H9 (cell line): ENCODE measurements around the gene DPP6. TPM values are rescaled to one million over a fixed set of nuclear protein-coding genes. Genes with fewer than 3 reads are reported as not detected.
A peak's percentile ranks its signal among the peaks of the same experiment; 100 is the strongest.
"Not testable (repeated sequence)": the region's sequence is repeated elsewhere in the genome, so short reads cannot be mapped to it uniquely, and the experiment has no call there.

Experiments
- DNase-seq: peaks from one replicate; pipeline ENCODE4 v3.0.0-alpha.2; 2017
- H2AFZ ChIP-seq: one replicate; pipeline ENCODE4 v1.6.1; 2013; ENCODE audit warnings: mild to moderate bottlenecking, low read length, control low read depth, moderate library complexity
- H2AK5ac ChIP-seq: 2 replicates; pipeline ENCODE4 v1.6.1; 2013; ENCODE audit warnings: low read length, control low read depth, mixed read lengths; ENCODE audit not compliant: insufficient read length
- H2BK120ac ChIP-seq: one replicate; pipeline ENCODE4 v1.6.1; 2013; ENCODE audit warnings: low read depth, mild to moderate bottlenecking, low read length, control low read depth, inconsistent platforms; ENCODE audit not compliant: poor library complexity, severe bottlenecking
- H2BK12ac ChIP-seq: 2 replicates; pipeline ENCODE4 v1.6.1; 2013; ENCODE audit warnings: low read length, control low read depth, mixed read lengths, low read depth; ENCODE audit not compliant: insufficient read length
- H2BK15ac ChIP-seq: 2 replicates; pipeline ENCODE4 v1.6.1; 2013; ENCODE audit warnings: low read depth, low read length, control low read depth
- H2BK20ac ChIP-seq: one replicate; pipeline ENCODE4 v1.6.1; 2013; ENCODE audit warnings: low read depth, mild to moderate bottlenecking, low read length, control low read depth, inconsistent platforms; ENCODE audit not compliant: poor library complexity, severe bottlenecking
- H2BK5ac ChIP-seq: 2 replicates; pipeline ENCODE4 v1.6.1; 2013; ENCODE audit warnings: low read length, control low read depth, mixed read lengths; ENCODE audit not compliant: insufficient read length
- H3K14ac ChIP-seq: 2 replicates; pipeline ENCODE4 v1.6.1; 2013; ENCODE audit warnings: low read length, control low read depth; ENCODE audit not compliant: insufficient read depth
- H3K18ac ChIP-seq: 2 replicates; pipeline ENCODE4 v1.6.1; 2013; ENCODE audit warnings: low read depth, mild to moderate bottlenecking, mixed read lengths, low read length, control low read depth; ENCODE audit not compliant: insufficient read length
- H3K23ac ChIP-seq: 2 replicates; pipeline ENCODE4 v1.6.1; 2013; ENCODE audit warnings: low read length, control low read depth, mixed read lengths, low read depth; ENCODE audit not compliant: insufficient read length
- H3K23me2 ChIP-seq: 2 replicates; pipeline ENCODE4 v1.6.1; 2013; ENCODE audit warnings: low read depth, mild to moderate bottlenecking, mixed read lengths, low read length, control low read depth; ENCODE audit not compliant: insufficient read length, poor library complexity, severe bottlenecking
- H3K27ac ChIP-seq: 2 replicates; pipeline ENCODE4 v1.5.1; 2013; ENCODE audit warnings: low read length, control low read depth, mixed read lengths, low read depth; ENCODE audit not compliant: insufficient read length
- H3K27me3 ChIP-seq: 2 replicates; pipeline ENCODE4 v1.6.1; 2013; ENCODE audit warnings: low read length, control low read depth, inconsistent platforms; ENCODE audit not compliant: insufficient read depth
- H3K4ac ChIP-seq: 2 replicates; pipeline ENCODE4 v1.6.1; 2013; ENCODE audit warnings: low read depth, mild to moderate bottlenecking, control low read depth, inconsistent platforms, low read length, moderate library complexity
- H3K4me1 ChIP-seq: 2 replicates; pipeline ENCODE4 v1.6.1; 2013; ENCODE audit warnings: low read length, control low read depth, inconsistent platforms; ENCODE audit not compliant: insufficient read depth
- H3K4me2 ChIP-seq: 2 replicates; pipeline ENCODE4 v1.6.1; 2013; ENCODE audit warnings: low read length, control low read depth, mixed read lengths; ENCODE audit not compliant: insufficient read length, insufficient read depth
- H3K56ac ChIP-seq: 2 replicates; pipeline ENCODE4 v1.6.1; 2013; ENCODE audit warnings: low read depth, mild to moderate bottlenecking, mixed read lengths, low read length, control low read depth; ENCODE audit not compliant: insufficient read length
- H3K79me1 ChIP-seq: 2 replicates; pipeline ENCODE4 v1.6.1; 2013; ENCODE audit warnings: low read depth, mild to moderate bottlenecking, moderate library complexity, low read length, control low read depth, inconsistent platforms; ENCODE audit not compliant: insufficient read depth, poor library complexity, severe bottlenecking
- H3K79me2 ChIP-seq: 2 replicates; pipeline ENCODE4 v1.6.1; 2013; ENCODE audit warnings: low read length, control low read depth, inconsistent platforms; ENCODE audit not compliant: insufficient read depth
- H3K9ac ChIP-seq: 2 replicates; pipeline ENCODE4 v1.6.1; 2013; ENCODE audit warnings: low read length, control low read depth, mixed read lengths; ENCODE audit not compliant: insufficient read length; ENCODE audit errors: extremely low read depth
- H3K9me3 ChIP-seq: one replicate; pipeline ENCODE4 v1.6.1; 2013; ENCODE audit warnings: low read depth, low read length, inconsistent platforms; ENCODE audit not compliant: control insufficient read depth
- H3T11ph ChIP-seq: one replicate; pipeline ENCODE4 v1.6.1; 2013; ENCODE audit warnings: mild to moderate bottlenecking, low read length, control low read depth, inconsistent platforms
- H4K20me1 ChIP-seq: one replicate; pipeline ENCODE4 v1.6.1; 2013; ENCODE audit not compliant: control insufficient read depth, insufficient read length, insufficient read depth
- H4K5ac ChIP-seq: 2 replicates; pipeline ENCODE4 v1.6.1; 2013; ENCODE audit warnings: low read depth, mild to moderate bottlenecking, mixed read lengths, low read length, control low read depth; ENCODE audit not compliant: insufficient read length
- H4K8ac ChIP-seq: replicated peaks from 2 replicates; pipeline ENCODE4 v1.6.1; 2013; ENCODE audit warnings: low read length, control low read depth, mixed read lengths, low read depth; ENCODE audit not compliant: insufficient read length
- H4K91ac ChIP-seq: 2 replicates; pipeline ENCODE4 v1.6.1; 2013; ENCODE audit warnings: low read depth, mild to moderate bottlenecking, moderate library complexity, mixed read lengths, low read length, control low read depth; ENCODE audit not compliant: insufficient read length
- H3K27ac Mint-ChIP-seq, 3 experiments: 2 replicates in 2 of 3; 3 replicates in 1 of 3; pipeline ENCODE4 v1.8.0; 2020 to 2021; ENCODE audit warnings: mixed read lengths in 3 of 3, mild to moderate bottlenecking in 1 of 3, moderate library complexity in 1 of 3
- H3K27me3 Mint-ChIP-seq: 2 replicates; pipeline ENCODE4 v1.8.0; 2021; ENCODE audit warnings: low read depth, mild to moderate bottlenecking, moderate library complexity, mixed read lengths
- H3K36me3 Mint-ChIP-seq, 3 experiments: 2 replicates in 2 of 3; 3 replicates in 1 of 3; pipeline ENCODE4 v1.8.0; 2020 to 2021; ENCODE audit warnings: low read depth in 3 of 3, mixed read lengths in 3 of 3; ENCODE audit not compliant: insufficient read depth in 1 of 3
- H3K4me1 Mint-ChIP-seq, 2 experiments: 2 replicates each; pipeline ENCODE4 v1.8.0; 2020; ENCODE audit warnings: mixed read lengths in 2 of 2
- H3K4me3 Mint-ChIP-seq, 2 experiments: 2 replicates in 1 of 2; 3 replicates in 1 of 2; pipeline ENCODE4 v1.8.0; 2020 to 2021; ENCODE audit warnings: mild to moderate bottlenecking in 2 of 2, mixed read lengths in 2 of 2, moderate library complexity in 1 of 2
- H3K9me3 Mint-ChIP-seq, 2 experiments: 2 replicates in 1 of 2; 3 replicates in 1 of 2; pipeline ENCODE4 v1.8.0; 2020; ENCODE audit warnings: mild to moderate bottlenecking in 2 of 2, mixed read lengths in 2 of 2, moderate library complexity in 1 of 2
- WGBS: extraction: QIAGEN DNeasy Blood & Tissue Kit; methylation state at CpG from one replicate; pipeline ENCODE4 v1.1.7; 2013; ENCODE audit warnings: missing lambda C conversion rate, low lambda C conversion rate, mixed read lengths; ENCODE audit not compliant: insufficient read length; ENCODE audit errors: extremely low coverage; 5-methylcytosine and 5-hydroxymethylcytosine counted together
- total RNA-seq: library from RNA; stranded (reverse); gene quantifications from 2 replicates; pipeline ENCODE4 v1.2.1, GENCODE V29; 2021
- TF ChIP-seq, protein P1 (sequence below): fragments of 200-600 bp; sonication (generic); conservative IDR thresholded peaks from 3 replicates; pipeline ENCODE4 v1.8.0; 2021; ENCODE audit warnings: antibody characterized with exemption, mild to moderate bottlenecking

The DPP6 gene
- total RNA-seq, 1 experiment from 2014 or later, result 4.5 TPM

DNA sequence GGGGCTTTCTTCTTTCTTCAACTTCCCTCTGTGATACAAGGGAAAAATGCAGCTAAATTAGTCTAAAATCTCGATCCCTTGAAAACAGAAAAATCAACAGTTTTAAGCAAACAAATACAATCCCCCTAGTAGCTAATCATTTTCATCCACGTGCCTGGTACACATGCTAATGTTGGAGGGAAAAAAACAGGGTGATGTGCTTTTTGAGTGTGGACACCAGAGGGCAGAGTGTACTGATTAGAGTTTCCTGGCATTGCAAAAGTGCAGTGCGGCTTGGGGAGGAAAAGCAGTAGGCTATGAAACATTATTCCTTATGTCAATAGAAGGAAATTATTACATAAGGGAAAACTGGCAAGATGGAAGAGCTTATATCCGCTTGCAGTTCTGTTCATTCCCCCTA, 19.6 kb downstream of the DPP6 start:
- H3K4ac ChIP-seq, H3K18ac ChIP-seq, H2BK12ac ChIP-seq, H2BK20ac ChIP-seq, H4K8ac ChIP-seq, H3K23ac ChIP-seq, H3K4me2 ChIP-seq, H2AK5ac ChIP-seq, H3K27ac Mint-ChIP-seq, H3K36me3 Mint-ChIP-seq, H3K9ac ChIP-seq, H2BK5ac ChIP-seq, H3K4me1 ChIP-seq, H3K79me2 ChIP-seq, H3K14ac ChIP-seq, H3K27me3 ChIP-seq, H2BK15ac ChIP-seq, H3K9me3 ChIP-seq, H2AFZ ChIP-seq, H3T11ph ChIP-seq, H4K91ac ChIP-seq, H3K9me3 Mint-ChIP-seq, H3K4me3 Mint-ChIP-seq, H3K27ac ChIP-seq, H3K27me3 Mint-ChIP-seq, H4K5ac ChIP-seq, H4K20me1 ChIP-seq, H3K23me2 ChIP-seq, H2BK120ac ChIP-seq, H3K56ac ChIP-seq, H3K79me1 ChIP-seq: not testable (repeated sequence)
- TF ChIP-seq, protein P1, sequence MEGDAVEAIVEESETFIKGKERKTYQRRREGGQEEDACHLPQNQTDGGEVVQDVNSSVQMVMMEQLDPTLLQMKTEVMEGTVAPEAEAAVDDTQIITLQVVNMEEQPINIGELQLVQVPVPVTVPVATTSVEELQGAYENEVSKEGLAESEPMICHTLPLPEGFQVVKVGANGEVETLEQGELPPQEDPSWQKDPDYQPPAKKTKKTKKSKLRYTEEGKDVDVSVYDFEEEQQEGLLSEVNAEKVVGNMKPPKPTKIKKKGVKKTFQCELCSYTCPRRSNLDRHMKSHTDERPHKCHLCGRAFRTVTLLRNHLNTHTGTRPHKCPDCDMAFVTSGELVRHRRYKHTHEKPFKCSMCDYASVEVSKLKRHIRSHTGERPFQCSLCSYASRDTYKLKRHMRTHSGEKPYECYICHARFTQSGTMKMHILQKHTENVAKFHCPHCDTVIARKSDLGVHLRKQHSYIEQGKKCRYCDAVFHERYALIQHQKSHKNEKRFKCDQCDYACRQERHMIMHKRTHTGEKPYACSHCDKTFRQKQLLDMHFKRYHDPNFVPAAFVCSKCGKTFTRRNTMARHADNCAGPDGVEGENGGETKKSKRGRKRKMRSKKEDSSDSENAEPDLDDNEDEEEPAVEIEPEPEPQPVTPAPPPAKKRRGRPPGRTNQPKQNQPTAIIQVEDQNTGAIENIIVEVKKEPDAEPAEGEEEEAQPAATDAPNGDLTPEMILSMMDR, result peak; percentile 70
- WGBS, result no CpG with 5 or more reads among the region's 4 CpGs
- peaks cover 21 to 23% of the 10 kb centered on the region in 2 experiments for H3K4me1 Mint-ChIP-seq
- peak; percentile 44 for DNase-seq

DNA sequence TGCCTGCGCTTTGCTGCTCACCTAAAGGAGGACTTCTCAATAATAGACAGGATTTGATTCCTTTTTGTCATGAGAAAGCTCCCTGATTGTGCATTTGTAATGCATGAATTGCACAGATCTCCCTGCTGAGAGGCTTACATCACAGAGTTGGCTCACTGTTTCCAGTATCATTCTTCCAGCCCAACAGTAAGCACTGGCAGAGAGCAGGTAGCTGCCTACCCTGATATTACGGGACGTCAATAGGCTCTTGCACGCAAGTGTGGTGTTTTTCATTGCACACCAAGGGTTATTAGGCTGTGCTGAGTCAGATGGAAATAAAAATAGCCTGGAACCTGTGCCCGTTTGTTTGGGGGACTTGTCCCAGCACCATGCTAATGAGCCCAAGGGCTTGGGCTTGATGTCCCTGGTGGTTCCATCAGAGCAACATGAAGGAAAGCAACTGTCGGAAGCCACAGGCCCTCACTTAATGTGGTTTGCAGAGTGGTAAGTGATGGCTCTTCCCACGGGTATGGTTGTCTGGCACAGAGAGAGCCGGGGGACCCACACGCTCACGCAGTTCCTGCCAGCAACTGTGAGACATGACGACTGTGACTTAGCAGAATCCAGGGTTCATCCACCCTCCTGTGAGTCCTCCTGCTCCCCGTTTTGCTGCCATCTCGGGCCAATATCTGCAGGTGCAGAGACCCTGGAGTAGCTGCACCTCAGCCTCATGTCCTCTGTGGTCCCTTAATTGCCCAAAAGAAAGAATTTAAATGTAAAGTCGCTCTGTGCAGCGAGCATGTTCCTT, 20.4 kb downstream of the DPP6 start:
- WGBS, result no CpG with 5 or more reads among the region's 15 CpGs
- H2BK15ac ChIP-seq, H2AFZ ChIP-seq, H4K5ac ChIP-seq, H3K56ac ChIP-seq, H3K18ac ChIP-seq, H4K91ac ChIP-seq, H3K4me1 ChIP-seq, H3K36me3 Mint-ChIP-seq, H3K9me3 ChIP-seq, H3K23ac ChIP-seq, H2BK12ac ChIP-seq, H4K20me1 ChIP-seq, H2AK5ac ChIP-seq, H3K79me1 ChIP-seq, H2BK20ac ChIP-seq, H4K8ac ChIP-seq, H3K9ac ChIP-seq, H3K4ac ChIP-seq, DNase-seq, H3K4me2 ChIP-seq, H2BK5ac ChIP-seq, H2BK120ac ChIP-seq, H3K27ac ChIP-seq, H3K79me2 ChIP-seq, H3K23me2 ChIP-seq, H3K27me3 Mint-ChIP-seq, H3K14ac ChIP-seq, H3K9me3 Mint-ChIP-seq, H3T11ph ChIP-seq, H3K4me3 Mint-ChIP-seq, H3K27me3 ChIP-seq: not testable (repeated sequence)
- Mint-ChIP-seq H3K27ac (peak overlapping the region in 2 of 3 experiments; percentile 1 to 80; a peak in 3 of 7 replicates), H3K4me1 (peaks cover 21 to 23% of the 10 kb centered on the region in 2 experiments)
